ENCODE results near the gene KRTAP10-7.

DNA sequence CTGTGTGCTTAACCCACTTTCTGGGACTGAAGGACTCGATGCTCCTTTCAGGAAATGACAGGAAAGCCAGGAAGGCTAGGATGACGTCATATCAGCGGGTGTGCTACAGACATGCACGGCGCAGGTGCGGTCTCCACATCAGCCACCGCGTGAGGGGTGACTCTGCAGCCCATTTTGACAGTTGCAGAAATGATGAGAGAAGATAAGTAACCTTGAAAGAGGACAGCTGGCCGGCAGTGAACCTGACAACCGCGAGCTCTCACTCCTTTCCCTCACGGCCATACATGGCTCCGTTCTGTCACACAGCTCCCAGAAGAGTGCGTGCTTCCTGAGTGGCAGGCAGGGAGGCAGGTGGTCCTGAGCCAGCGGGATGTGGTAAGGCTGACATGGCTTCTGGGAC, 18.3 kb upstream of the KRTAP10-7 start:
- TF ChIP-seq, protein P1, sequence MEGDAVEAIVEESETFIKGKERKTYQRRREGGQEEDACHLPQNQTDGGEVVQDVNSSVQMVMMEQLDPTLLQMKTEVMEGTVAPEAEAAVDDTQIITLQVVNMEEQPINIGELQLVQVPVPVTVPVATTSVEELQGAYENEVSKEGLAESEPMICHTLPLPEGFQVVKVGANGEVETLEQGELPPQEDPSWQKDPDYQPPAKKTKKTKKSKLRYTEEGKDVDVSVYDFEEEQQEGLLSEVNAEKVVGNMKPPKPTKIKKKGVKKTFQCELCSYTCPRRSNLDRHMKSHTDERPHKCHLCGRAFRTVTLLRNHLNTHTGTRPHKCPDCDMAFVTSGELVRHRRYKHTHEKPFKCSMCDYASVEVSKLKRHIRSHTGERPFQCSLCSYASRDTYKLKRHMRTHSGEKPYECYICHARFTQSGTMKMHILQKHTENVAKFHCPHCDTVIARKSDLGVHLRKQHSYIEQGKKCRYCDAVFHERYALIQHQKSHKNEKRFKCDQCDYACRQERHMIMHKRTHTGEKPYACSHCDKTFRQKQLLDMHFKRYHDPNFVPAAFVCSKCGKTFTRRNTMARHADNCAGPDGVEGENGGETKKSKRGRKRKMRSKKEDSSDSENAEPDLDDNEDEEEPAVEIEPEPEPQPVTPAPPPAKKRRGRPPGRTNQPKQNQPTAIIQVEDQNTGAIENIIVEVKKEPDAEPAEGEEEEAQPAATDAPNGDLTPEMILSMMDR (IDR thresholded peaks at IDR 0.05) = no peak
- no peak for TF ChIP-seq POLR2A (IDR thresholded peaks at IDR 0.05)
